Spleen (tissue), 11 donors: Measurements from ENCODE around the gene AP2S1. TPM values are rescaled to one million over a fixed set of nuclear protein-coding genes. Genes with fewer than 3 reads are reported as not detected.

ENCODE experiments used
- DNase-seq: peaks from one replicate; pipeline ENCODE4 v3.0.0-alpha.2; 2020
- H3K27ac ChIP-seq, 8 donors: fragments of 200-600 bp; sonication (generic) in 7 of 8; 1 replicate in 4 of 8; 2 replicates in 4 of 8; pipeline versions ENCODE4 v1.5.0 to v1.8.0; 2016 to 2021; ENCODE audit warnings: inconsistent platforms in 4 of 8, mild to moderate bottlenecking in 4 of 8, moderate library complexity in 1 of 8
- H3K27me3 ChIP-seq, 7 donors: fragments of 200-600 bp; sonication (generic) in 6 of 7; replicated peaks in 1 of 7; 1 replicate in 4 of 7; 2 replicates in 3 of 7; pipeline versions ENCODE4 v1.5.0 to v1.8.0; 2016 to 2021; ENCODE audit warnings: inconsistent platforms in 3 of 7, mild to moderate bottlenecking in 1 of 7
- H3K36me3 ChIP-seq, 6 donors: fragments of 200-600 bp; sonication (generic) in 5 of 6; 1 replicate in 4 of 6; 2 replicates in 2 of 6; pipeline versions ENCODE4 v1.5.0 to v1.8.0; 2016 to 2021; ENCODE audit warnings: inconsistent platforms in 2 of 6
- H3K4me1 ChIP-seq, 6 donors: fragments of 200-600 bp; sonication (generic) in 5 of 6; 1 replicate in 3 of 6; 2 replicates in 3 of 6; pipeline versions ENCODE4 v1.5.0 to v1.8.0; 2016 to 2021; ENCODE audit warnings: inconsistent platforms in 3 of 6
- H3K4me3 ChIP-seq, 8 donors: fragments of 200-600 bp; sonication (generic) in 7 of 8; 1 replicate in 4 of 8; 2 replicates in 4 of 8; pipeline versions ENCODE4 v1.5.0 to v1.8.0; 2016 to 2021; ENCODE audit warnings: inconsistent platforms in 4 of 8, mild to moderate bottlenecking in 4 of 8, moderate library complexity in 2 of 8
- H3K9me3 ChIP-seq, 8 donors: fragments of 200-600 bp; sonication (generic) in 7 of 8; 1 replicate in 4 of 8; 2 replicates in 4 of 8; pipeline versions ENCODE4 v1.5.0 to v1.8.0; 2016 to 2021; ENCODE audit warnings: inconsistent platforms in 4 of 8
- POLR2A ChIP-seq, 3 donors: fragments of 450-650 bp; IDR thresholded peaks; one replicate each; pipeline ENCODE4 v1.5.1; 2017; ENCODE audit warnings: antibody characterized with exemption in 3 of 3, mild to moderate bottlenecking in 1 of 3
- POLR2AphosphoS5 ChIP-seq, 3 donors: sonication (generic); formaldehyde crosslinking; IDR thresholded peaks; one replicate each; pipeline ENCODE4 v1.5.1; 2017; ENCODE audit warnings: antibody characterized with exemption in 3 of 3
- WGBS, 5 donors: extraction: QIAGEN DNeasy Blood & Tissue Kit in 3 of 5; methylation state at CpG; one replicate each; pipeline versions ENCODE4 v1.1.5 to v1.1.7; 2013 to 2018; 5-methylcytosine and 5-hydroxymethylcytosine counted together
- intact Hi-C: fragments of 100-400 bp; cut with DNase I; formaldehyde crosslinking; loops from one replicate; pipeline ENCODE4 v1.15.0; 2023; ENCODE audit warnings: low total_unique reads
- polyA plus RNA-seq, 3 donors: library from polyadenylated mRNA; stranded (reverse); fragments of 200-250 nt; gene quantifications; one replicate each; pipeline ENCODE4 v1.2.1, GENCODE V29; 2013
- total RNA-seq, 7 donors: library from RNA; depleted of rRNA in 3 of 7; stranded (reverse); fragments of >200 nt in 3 of 7; fragmentation: NEBNext Ultra II Directional in 4 of 7; extraction: Animal tissue kit (Norgen Biotek cat#: 25700) in 4 of 7; gene quantifications; one replicate each; pipeline versions ENCODE4 v1.1.0 to v1.2.1, GENCODE V29; 2016 to 2021
- TF ChIP-seq, protein P1 (sequence below), 11 experiments: fragments of 200-600 bp in 7 of 11; fragments of 450-650 bp in 4 of 11; sonication (generic) in 4 of 11; IDR thresholded peaks in 8 of 11; conservative IDR thresholded peaks in 3 of 11; 1 replicate in 7 of 11; 2 replicates in 4 of 11; pipeline versions ENCODE4 v1.4.0 to v1.8.0; 2016 to 2021; ENCODE audit warnings: antibody characterized with exemption in 11 of 11, inconsistent platforms in 4 of 11, mild to moderate bottlenecking in 1 of 11
- donor health status: healthy with polysubstance abuse.
- donor health status: DM: no; HTN: no; CAD: no; lungs with moderate emphysema.
- donor health status: DM: no; HTN: no; CAD: no.
- donor health status: Bipolar disorder and iron deficiency.
- donor health status: healthy.
- donor health status: DM: no; HTN: no; CAD: no.
- donor health status: DM: yes; HTN: yes; CAD: no.

AP2S1 gene
- total and polyA plus RNA-seq, 10 donors = 58.0 to 145 (median 110) TPM

DNA sequence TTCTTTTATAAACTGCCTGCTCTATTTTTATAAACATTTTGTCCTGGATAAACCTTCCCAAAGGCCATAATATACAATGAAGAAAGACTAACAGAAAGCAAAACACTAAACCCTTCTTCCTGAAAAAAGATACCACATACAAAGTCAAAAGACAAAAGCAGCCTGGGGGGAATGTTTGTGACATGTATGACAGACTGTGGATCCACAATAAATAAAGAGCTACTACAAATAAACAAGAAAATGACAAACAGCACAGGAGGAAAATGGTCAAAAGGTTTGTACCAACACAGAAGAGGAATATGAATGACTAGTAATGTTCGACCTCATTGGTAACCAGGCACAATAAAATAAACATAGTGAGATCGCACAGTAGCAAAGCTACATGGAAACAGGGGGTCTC lies 19.8 kb downstream of the AP2S1 start:
- intact Hi-C loops = no loop called here
- DNase-seq = no peak
- peaks cover 0 to 4% (median 0%) of the 10 kb centered on the region in 6 donors for H3K36me3 ChIP-seq
- H3K27ac ChIP-seq = peak overlapping the region in 4 of 8 donors; percentile 24 to 76 (median 64)
- no peaks in the 10 kb centered on the region for H3K27me3 ChIP-seq
- H3K4me3 ChIP-seq = no peak overlapping the region
- H3K9me3 ChIP-seq = no peaks in the 10 kb centered on the region
- H3K4me1 ChIP-seq = peaks cover 0 to under 1% (median 0%) of the 10 kb centered on the region in 6 donors
- 91 to 98% (median 96%) methylated on average over 2 of the region's 2 CpGs for WGBS, 5 donors
- TF ChIP-seq, protein P1, sequence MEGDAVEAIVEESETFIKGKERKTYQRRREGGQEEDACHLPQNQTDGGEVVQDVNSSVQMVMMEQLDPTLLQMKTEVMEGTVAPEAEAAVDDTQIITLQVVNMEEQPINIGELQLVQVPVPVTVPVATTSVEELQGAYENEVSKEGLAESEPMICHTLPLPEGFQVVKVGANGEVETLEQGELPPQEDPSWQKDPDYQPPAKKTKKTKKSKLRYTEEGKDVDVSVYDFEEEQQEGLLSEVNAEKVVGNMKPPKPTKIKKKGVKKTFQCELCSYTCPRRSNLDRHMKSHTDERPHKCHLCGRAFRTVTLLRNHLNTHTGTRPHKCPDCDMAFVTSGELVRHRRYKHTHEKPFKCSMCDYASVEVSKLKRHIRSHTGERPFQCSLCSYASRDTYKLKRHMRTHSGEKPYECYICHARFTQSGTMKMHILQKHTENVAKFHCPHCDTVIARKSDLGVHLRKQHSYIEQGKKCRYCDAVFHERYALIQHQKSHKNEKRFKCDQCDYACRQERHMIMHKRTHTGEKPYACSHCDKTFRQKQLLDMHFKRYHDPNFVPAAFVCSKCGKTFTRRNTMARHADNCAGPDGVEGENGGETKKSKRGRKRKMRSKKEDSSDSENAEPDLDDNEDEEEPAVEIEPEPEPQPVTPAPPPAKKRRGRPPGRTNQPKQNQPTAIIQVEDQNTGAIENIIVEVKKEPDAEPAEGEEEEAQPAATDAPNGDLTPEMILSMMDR (IDR thresholded peaks at IDR 0.05 in 8 of 11, conservative IDR thresholded peaks at IDR 0.05 in 3 of 11) = no peak
- TF ChIP-seq POLR2A (IDR thresholded peaks at IDR 0.05) (no peak), POLR2AphosphoS5 (IDR thresholded peaks at IDR 0.05) (no peak)

DNA sequence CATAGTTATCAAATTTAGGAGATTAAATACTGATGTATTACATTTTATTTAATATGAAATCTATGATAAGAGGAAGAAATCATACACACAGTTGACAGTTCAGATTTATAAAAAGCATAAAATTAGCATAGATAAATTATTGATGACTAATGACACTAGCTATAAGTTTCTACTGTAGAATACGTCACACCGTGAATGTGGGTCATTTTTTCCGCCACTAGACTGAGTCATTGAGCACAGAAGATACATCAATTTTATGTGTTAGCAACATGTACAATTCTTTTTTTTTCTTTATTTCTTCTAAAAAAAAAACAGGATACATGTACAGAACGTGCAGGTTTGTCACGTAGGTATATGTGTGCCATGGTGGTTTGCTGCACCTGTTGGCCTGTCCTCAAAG lies 22.2 kb downstream of the AP2S1 start:
- no peak for DNase-seq
- H3K27ac ChIP-seq = no peak overlapping the region
- H3K4me3 ChIP-seq = no peak overlapping the region
- intact Hi-C loops = no loop called here
- no peaks in the 10 kb centered on the region for H3K36me3 ChIP-seq
- H3K9me3 ChIP-seq = no peaks in the 10 kb centered on the region
- WGBS, 5 donors = 68 to 76% (median 72%) methylated on average over 5 of the region's 5 CpGs
- H3K27me3 ChIP-seq = no peaks in the 10 kb centered on the region
- H3K4me1 ChIP-seq = peaks cover 0 to 25% (median 13%) of the 10 kb centered on the region in 6 donors
- no peak for TF ChIP-seq POLR2AphosphoS5 (IDR thresholded peaks at IDR 0.05)
- TF ChIP-seq, protein P1 (IDR thresholded peaks at IDR 0.05 in 8 of 11, conservative IDR thresholded peaks at IDR 0.05 in 3 of 11) = no peak
- TF ChIP-seq POLR2A (IDR thresholded peaks at IDR 0.05) = no peak

DNA sequence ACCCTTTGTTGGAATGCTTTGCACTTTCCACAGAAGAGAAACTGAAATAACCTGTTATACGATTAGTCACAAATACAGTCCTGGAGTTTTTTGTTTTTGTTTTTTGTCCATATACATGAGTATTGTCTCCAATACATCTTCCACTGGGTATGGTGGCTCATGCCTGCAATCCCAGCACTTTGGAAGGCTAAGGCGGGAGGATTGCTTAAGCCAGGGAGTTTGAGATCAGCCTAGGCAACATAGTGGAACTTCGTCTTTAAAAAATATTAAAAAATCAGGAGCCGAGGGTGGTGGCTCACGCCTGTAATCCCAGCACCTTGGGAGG lies 25.0 kb downstream of the AP2S1 start:
- Histone ChIP-seq H3K27ac (peak overlapping the region in 4 of 8 donors; percentile 80 to 87 (median 83)), H3K4me3 (no peak overlapping the region), H3K27me3 (no peaks in the 10 kb centered on the region), H3K4me1 (peaks cover 13 to 50% (median 36%) of the 10 kb centered on the region in 6 donors), H3K9me3 (no peaks in the 10 kb centered on the region), H3K36me3 (no peaks in the 10 kb centered on the region)
- DNase-seq = no peak
- TF ChIP-seq POLR2A (IDR thresholded peaks at IDR 0.05) (no peak), POLR2AphosphoS5 (IDR thresholded peaks at IDR 0.05) (no peak)
- TF ChIP-seq, protein P1 (IDR thresholded peaks at IDR 0.05 in 8 of 11, conservative IDR thresholded peaks at IDR 0.05 in 3 of 11) = no peak
- intact Hi-C loops = no loop called here
- WGBS, 5 donors = 87 to 94% (median 89%) methylated on average over 5 of the region's 5 CpGs

DNA sequence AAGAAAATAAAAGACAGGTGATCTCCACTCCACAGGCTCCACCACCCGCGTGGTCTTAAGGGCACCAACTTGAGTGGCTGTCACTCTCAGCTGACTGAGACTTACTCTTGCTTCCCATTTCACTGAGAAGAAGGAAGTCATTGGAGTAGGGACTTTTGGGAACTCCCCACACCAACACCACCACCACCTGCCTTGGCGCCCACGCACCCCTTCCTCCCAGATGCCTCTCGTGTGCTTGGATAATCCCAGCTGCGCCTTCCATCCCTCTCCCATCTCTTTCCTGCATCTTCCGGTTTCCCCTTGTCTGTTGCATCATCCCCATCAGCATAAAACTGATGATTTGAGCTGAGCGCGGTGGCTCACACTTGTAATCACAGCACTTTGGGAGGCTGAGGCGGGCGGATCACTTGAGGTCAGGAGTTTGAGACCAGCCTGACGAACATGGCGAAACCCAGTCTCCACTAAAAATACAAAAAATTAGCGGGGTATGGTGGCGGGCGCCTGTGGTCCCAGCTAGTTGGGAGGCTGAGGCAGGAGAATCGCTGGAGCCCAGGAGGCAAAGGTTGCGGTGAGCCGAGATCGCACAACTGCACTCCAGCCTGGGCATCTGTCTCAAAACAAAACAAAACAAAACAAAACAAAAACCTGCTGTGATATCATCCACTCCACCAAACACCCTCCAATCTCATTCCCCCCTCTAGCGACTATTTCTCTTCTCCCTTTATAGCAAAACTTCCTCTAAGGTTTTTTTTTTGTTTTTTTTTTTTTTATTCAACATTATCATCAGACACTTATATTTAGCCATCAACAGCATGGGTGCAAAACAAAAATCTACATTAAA lies 25.5 kb downstream of the AP2S1 start:
- Histone ChIP-seq H3K27me3 (no peaks in the 10 kb centered on the region), H3K27ac (peak overlapping the region; percentile 48 to 87 (median 80)), H3K4me1 (peaks cover 17 to 56% (median 42%) of the 10 kb centered on the region in 6 donors), H3K9me3 (no peaks in the 10 kb centered on the region), H3K4me3 (peak overlapping the region in 1 of 8 donors; percentile 34), H3K36me3 (no peaks in the 10 kb centered on the region)
- peak; percentile 75 for DNase-seq
- TF ChIP-seq, protein P1 (IDR thresholded peaks at IDR 0.05 in 8 of 11, conservative IDR thresholded peaks at IDR 0.05 in 3 of 11) = peak in 3 of 11 experiments; percentile 17 to 37 (median 23)
- TF ChIP-seq POLR2AphosphoS5 (IDR thresholded peaks at IDR 0.05) (peak in 1 of 3 donors; percentile 33), POLR2A (IDR thresholded peaks at IDR 0.05) (no peak)
- intact Hi-C loops = no loop called here
- 59 to 76% (median 69%) methylated on average over 21 of the region's 21 CpGs for WGBS, 5 donors
